ENCODE measurements around the gene VPS4A.
"Not testable (repeated sequence)": the region's sequence is repeated elsewhere in the genome, so short reads cannot be mapped to it uniquely, and the experiment has no call there.

VPS4A gene

GRCh38 chr16:69328854-69329316 is 17.7 kb downstream of the VPS4A start:
- DNase-seq = no peak

DNA sequence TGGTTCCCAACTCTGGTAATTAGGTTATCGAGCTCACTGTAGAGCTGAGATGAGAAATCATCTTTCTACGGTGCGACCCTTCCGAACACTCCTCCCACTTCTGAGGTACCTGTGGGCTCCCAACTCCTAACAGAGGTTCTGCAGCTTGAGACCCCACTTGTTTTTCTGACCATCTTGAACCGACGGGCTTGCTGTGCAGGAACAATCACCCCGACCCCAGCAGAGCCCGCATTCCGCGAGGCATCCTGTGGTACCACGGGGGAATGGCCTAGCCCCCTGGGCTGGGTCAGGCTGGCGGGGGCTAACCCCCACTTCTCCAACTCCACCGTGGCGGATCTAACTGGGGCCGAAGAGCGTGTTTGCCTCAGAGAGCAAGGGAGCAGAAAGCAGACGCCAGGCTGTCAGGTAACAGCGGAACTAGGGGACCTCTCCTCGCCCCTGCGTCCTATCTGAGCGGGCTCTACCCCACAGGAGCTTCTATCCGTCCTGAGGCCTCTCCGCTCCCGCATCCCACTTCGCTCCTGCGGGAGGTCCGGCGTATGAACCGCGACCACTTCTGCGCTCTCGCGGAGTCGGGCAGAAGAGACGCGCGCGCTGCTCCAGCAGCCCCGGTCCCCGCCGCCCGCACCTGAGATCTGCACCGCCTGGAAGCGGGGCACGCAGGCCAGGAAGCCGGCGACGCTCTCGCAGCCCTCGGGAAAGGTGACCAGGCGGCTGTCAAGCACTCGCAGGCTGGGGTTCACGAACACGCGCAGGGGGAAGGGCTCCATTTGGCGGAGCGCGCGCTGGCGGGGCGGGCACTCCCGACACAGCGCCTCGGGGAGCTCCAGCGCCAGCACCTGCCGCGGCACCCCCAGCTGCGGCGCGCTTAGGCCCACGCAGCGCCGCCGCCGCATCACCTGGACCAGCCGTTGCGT is 18.5 kb downstream of the VPS4A start:
- DNase-seq = no peak

DNA sequence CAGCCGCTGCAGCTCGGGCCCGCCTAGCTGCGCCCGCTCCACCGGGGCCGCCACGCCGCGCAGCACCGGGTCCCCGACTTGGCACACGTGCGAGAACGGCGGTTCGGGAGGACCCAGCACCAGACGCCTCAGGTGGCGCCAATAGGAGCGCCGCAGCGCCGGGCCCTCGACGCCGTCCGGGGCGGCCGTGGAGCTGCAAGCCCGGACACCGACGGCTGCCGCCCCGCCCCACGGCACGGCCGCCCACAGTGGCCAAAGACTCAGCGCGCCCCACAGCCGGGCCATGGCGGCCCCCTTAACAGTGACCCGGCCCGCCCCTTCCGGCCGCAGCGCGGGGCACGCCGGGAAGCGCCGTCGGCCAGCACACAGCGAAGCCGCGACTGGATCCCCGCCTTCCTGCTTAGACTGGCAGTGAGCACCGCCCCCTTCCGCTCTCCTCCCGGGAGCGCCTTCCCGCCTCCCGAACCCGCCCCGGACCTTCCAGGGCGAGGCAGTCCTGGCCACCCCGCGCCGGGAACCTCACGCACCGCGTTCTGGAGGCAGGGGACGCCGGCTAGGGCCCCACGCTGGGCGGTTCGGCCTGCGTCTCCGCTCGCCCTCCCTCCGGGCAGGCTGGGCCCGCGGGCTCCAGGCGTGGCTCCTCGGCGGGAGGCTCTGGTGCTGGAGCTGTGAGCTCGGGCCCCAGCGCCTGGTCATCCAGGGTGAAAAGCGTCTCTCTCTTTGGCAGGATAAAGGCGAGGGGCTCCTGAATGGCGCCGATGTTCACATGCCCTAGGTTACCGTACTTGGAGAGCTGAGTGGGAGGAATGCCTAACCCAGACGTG is 19.3 kb downstream of the VPS4A start, which contains the start of gene PDF:
TSS of gene PDF (minus strand) at position 303 of the 824 bp plus-strand sequence. CDS start at position 285, 18 bp downstream.
- DNase-seq = peak; percentile 91

DNA sequence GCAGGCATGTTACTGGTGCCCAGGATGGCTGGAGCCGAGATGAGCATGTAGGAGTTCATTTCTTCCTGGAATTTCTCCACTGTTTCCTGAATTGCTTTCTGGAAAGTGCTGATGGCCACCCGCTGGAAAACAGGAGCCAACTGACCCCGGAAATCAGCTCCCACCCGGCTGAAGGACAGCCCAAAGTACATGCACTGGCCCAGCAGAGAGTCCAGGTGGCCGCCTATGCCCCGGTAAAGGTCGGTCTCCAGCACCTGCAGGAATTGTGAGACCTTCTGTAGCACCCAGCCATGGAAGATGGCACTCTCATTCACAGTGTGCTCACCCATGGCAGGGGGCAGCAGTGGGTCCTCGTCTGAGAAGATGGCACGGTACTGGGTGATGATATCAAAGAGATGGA is 23.5 kb downstream of the VPS4A start:
- DNase-seq = no peak

- DNase-seq = no peak
Measured at GRCh38 chr16:69338557-69339288, 27.6 kb downstream of the VPS4A start.

DNA sequence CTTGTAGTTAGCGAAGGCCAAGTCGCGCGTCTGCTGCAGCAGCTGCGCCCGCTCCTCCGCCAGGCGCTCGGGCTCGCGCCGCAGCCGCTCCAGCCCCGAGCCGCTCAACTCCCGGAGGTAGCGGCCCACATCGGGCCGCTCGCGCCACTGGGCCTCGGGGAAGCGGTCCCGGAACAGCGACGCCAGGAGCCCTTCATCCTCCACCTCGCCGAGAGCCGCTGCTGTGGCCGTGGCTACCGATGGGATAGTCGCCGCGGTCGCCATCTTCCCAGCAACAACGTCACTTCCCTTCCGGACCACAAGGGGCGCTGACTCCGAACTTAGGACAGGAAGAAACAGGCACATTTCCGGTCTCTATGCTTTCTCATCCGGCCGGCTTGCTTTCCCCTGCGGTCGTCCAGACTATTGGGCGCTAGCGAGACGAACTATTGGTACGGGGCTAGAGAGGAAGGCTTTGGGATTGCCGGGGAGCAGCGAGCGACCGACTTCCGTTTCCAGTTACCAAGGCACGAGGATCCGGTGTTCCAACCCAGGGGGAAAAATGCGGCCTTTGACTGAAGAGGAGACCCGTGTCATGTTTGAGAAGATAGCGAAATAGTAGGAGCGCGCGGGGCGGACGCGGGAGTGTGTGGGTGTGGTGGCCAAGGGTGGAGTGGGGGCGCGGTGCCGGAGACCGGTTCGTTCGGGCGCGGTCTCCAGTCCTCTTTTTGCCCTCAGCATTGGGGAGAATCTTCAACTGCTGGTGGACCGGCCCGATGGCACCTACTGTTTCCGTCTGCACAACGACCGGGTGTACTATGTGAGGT is 28.3 kb downstream of the VPS4A start, which contains the start of the genes COG8 and NIP7:
TSS of gene COG8 (minus strand) at position 276 of the 806 bp plus-strand sequence. CDS start at position 264, 12 bp downstream.
TSS of gene NIP7 (plus strand) at position 484 of the 806 bp plus-strand sequence. CDS start at position 542, 58 bp downstream.
- DNase-seq = peak; percentile 97

GRCh38 chr16:69340095-69340644 is 29.0 kb downstream of the VPS4A start:
- DNase-seq = no peak

- no peak for DNase-seq
Measured at GRCh38 chr16:69344171-69344570, 33.0 kb downstream of the VPS4A start.

DNA sequence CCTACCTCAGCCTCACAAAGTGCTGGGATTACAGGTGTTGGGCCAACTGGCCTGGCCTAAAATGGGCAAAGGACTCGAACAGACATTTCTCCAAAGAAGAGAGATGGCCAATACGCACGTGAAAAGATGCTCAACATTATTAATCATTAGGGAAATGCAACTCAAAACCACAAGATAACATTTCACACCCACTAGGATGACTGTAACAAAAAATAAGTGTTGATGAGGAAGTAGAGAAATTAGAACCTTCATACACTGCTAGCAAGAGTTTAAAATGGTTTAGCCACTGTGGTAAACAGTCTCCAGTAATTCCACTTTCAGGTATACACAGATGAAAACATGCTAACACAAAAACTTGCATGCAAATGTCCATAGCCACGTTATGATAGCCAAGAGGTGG is 34.8 kb downstream of the VPS4A start:
- no peak for DNase-seq

DNA sequence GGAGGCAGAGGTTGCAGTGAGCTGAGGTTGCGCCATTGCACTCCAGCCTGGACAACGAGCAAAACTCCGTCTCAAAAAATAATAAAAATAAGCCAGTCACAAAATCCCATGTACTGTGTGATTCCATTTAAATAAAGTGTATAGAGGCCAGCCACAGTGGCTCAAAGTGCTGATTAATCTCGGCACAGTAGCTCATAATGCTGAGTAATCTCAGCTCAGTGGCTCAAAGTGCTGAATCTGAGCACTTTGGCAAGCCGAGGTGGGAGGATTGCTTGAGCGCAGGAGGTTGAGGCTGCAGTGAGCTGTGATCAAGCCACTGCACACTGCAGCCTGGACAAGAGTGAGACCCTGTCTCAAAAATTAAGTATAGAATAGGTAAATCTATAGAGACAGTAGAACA is 35.5 kb downstream of the VPS4A start:
- no peak for DNase-seq

DNA sequence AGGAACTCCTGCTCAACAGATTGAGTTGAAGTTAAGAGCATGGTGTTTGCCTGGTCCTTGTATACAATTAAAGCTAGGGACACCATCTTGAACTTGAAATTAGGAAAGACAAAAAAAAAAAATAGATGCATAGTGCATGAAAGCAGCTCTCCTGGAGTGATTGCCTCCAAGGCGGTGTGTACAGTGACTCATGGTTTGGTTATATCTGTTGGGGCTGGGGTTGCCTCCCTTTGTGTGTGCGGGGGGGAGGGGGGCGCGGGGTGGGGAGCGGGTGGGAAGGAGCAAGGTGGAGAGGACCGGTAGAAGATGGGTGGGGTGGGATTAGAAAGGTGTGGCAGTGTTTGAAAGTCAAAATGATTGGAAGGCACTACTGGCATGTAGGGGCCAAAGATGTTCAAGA is 37.1 kb downstream of the VPS4A start:
- DNase-seq = no peak

DNA sequence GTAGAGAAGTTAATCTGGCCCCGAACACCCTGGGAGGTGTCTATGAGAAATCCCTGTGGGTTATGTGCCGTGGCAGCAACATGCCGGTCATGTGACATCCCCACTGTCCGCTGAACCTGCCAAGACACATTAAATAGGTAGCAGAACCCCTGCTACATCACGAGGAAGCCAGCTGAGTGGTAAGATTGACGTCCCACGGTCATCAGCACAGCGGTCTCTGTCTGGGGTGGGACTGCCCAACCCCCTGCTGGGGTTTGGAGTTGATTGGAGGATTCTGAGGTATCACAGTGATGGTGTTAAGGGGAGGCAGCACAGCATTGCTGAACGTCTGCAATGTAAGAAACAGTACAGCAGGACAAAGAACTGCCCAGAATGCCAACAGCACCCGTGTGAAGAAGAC is 38.4 kb downstream of the VPS4A start:
- no peak for DNase-seq

GRCh38 chr16:69350536-69351133 is 39.5 kb downstream of the VPS4A start:
- no peak for DNase-seq

- DNase-seq = no peak
Measured at GRCh38 chr16:69351309-69352027, 40.3 kb downstream of the VPS4A start, which contains the start of gene TMED6. Gene TMED6 (minus strand): TSS chr16:69351786. CDS start chr16:69351753, 33 bp downstream.

GRCh38 chr16:69360070-69360469 is 48.9 kb downstream of the VPS4A start:
- not testable (repeated sequence) for DNase-seq

- no peak for DNase-seq
Measured at GRCh38 chr16:69363281-69363717, 52.1 kb downstream of the VPS4A start.

DNA sequence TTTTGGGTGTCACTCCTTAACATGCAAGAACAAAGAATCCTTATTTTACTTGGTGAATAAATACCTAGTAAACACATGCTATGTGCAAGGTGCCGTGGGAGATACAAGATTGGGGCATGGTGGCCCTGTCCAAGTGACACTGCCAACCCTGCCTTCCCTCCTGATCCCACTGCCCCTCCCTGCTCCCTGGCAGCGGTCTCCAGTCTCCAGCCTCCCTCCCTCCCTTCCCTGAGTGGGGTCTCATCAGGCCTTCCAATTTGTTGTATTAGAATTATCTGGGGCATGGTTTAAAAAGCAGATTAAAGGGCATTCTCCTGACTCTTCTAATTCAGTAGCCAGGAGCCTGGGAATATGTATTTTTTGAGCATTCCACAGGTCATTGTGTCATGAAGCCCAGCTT is 52.9 kb downstream of the VPS4A start:
- DNase-seq = no peak

GRCh38 chr16:69365901-69366300 is 54.8 kb downstream of the VPS4A start:
- DNase-seq = no peak

- no peak for DNase-seq
Measured at GRCh38 chr16:69366431-69366830, 55.3 kb downstream of the VPS4A start.

DNA sequence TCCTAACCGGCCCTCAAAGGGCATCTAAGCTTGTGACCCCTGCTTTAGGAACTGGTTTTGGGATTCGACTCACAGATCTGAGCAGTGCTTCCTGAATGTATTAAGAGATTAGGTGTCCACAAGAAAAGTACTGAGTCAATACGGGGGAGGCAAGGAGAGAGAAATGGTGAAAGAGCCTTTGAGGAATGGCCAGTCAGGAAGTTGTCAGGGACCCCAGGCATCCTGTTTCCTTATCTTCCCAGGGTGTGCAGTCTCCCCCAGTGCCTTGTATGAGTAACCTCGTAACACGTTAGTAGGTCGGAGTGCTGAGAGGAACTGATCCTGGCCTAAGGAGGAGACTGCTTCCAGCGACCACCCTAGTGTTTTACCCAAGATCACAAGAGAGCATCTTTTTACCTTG is 56.8 kb downstream of the VPS4A start:
- no peak for DNase-seq

Data from NCI-H1436 (cell line).